DND-41 (cell line): ENCODE measurements around the gene TTLL12.

Source experiments
- EZH2 ChIP-seq: IDR thresholded peaks from 3 replicates; pipeline ENCODE4 v1.6.1; 2012; ENCODE audit warnings: borderline replicate concordance, low read depth, mild to moderate bottlenecking, moderate library complexity, low read length, inconsistent platforms; ENCODE audit not compliant: severe bottlenecking
- TF ChIP-seq, protein P1 (sequence below): IDR thresholded peaks from 2 replicates; pipeline ENCODE4 v1.5.1; 2012; ENCODE audit warnings: borderline replicate concordance, low read length, moderate library complexity, mild to moderate bottlenecking; ENCODE audit not compliant: poor library complexity, severe bottlenecking; ENCODE audit errors: extremely low read depth

DNA sequence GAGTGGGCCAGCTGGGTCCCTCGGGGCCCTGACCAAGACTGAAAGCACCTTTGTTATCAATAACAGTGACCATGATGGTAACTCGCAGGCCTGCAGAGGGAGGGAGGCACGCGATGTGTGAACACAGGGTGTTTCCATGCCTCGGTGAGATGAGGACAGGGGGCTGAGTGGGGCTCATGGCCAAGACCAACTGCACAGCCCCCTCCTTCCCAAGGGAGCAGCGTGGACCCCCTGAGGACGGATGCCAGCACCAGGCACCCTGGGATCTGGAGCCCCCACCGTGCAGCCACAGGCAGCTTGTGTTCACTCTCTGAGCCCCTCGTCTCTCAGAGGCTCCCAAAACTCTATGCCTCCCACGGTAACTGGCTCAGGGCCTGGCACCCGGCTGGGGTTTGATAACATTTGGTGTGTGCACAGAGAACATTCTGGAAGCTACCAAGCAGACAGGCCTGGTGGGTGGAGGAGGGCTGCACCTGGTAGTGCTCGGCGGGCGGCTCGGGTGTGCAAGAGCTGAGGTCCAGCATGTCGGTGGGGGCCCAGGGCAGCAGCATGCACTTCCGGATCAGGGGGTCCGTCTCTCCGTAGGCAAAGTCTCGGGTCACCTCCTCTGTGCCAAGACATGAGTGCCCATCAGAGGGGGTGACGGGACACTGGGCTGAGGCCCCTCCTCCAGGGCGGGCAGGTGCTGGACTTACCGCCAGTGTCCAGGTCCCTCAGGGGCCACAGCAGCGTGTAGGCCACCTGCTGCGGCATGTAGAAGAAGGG is 7.6 kb downstream of the TTLL12 start:
- TF ChIP-seq, protein P1, sequence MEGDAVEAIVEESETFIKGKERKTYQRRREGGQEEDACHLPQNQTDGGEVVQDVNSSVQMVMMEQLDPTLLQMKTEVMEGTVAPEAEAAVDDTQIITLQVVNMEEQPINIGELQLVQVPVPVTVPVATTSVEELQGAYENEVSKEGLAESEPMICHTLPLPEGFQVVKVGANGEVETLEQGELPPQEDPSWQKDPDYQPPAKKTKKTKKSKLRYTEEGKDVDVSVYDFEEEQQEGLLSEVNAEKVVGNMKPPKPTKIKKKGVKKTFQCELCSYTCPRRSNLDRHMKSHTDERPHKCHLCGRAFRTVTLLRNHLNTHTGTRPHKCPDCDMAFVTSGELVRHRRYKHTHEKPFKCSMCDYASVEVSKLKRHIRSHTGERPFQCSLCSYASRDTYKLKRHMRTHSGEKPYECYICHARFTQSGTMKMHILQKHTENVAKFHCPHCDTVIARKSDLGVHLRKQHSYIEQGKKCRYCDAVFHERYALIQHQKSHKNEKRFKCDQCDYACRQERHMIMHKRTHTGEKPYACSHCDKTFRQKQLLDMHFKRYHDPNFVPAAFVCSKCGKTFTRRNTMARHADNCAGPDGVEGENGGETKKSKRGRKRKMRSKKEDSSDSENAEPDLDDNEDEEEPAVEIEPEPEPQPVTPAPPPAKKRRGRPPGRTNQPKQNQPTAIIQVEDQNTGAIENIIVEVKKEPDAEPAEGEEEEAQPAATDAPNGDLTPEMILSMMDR = no peak
- TF ChIP-seq EZH2 = no peak
